IMR-90 (cell line): Measurements from ENCODE around the gene PLA2G4A. TPM values are rescaled to one million over a fixed set of nuclear protein-coding genes. Genes with fewer than 3 reads are reported as not detected.

Experiments used
- ATAC-seq: fragments of 200-7000 bp; cut with Tn5 transposase; 2 replicates; pipeline ENCODE4 v1.9.1; 2020; ENCODE audit warnings: low read depth, mild to moderate bottlenecking, moderate library complexity
- BruUV-seq: library from RNA; stranded (reverse); fragments of 400-500 nt; replicated peaks from 2 replicates; lab custom pipeline; 2021; lab: Mats Ljungman, UMichigan
- CTCF ChIA-PET: fragments of 300-600 bp; formaldehyde crosslinking; extraction: SDS; loops from one replicate; lab custom pipeline; 2021; ENCODE audit warnings: antibody characterized with exemption; lab: Yijun Ruan, JAX
- POLR2A ChIA-PET: fragments of 300-600 bp; sonication (Branson Sonifier 250); formaldehyde crosslinking; loops from one replicate; lab custom pipeline; 2022; ENCODE audit warnings: antibody characterized with exemption; ENCODE audit not compliant: unreplicated experiment; lab: Charles Lee
- DNase-seq: peaks from one replicate; pipeline ENCODE4 v3.0.0; 2013
- H2AFZ ChIP-seq: replicated peaks from 2 replicates; pipeline ENCODE3; 2013; ENCODE audit warnings: low read length, mild to moderate bottlenecking; ENCODE audit not compliant: poor library complexity
- H2AK5ac ChIP-seq: 2 replicates; pipeline ENCODE4 v1.6.1; 2013; ENCODE audit warnings: low read depth, low read length, inconsistent platforms
- H2AK9ac ChIP-seq: replicated peaks from 2 replicates; pipeline ENCODE3; 2013; ENCODE audit warnings: mild to moderate bottlenecking, low read depth, low read length, moderate library complexity; ENCODE audit not compliant: poor library complexity
- H2BK120ac ChIP-seq: 2 replicates; pipeline ENCODE4 v1.6.1; 2013; ENCODE audit warnings: low read depth, low read length, inconsistent platforms
- H2BK15ac ChIP-seq: 3 replicates; pipeline ENCODE4 v1.6.1; 2013; ENCODE audit warnings: low read depth, low read length, inconsistent platforms
- H2BK20ac ChIP-seq: 2 replicates; pipeline ENCODE4 v1.6.1; 2013; ENCODE audit warnings: low read depth, mild to moderate bottlenecking, inconsistent platforms, low read length, moderate library complexity
- H2BK5ac ChIP-seq: 2 replicates; pipeline ENCODE4 v1.6.1; 2013; ENCODE audit warnings: mild to moderate bottlenecking, low read depth, low read length, inconsistent platforms; ENCODE audit not compliant: poor library complexity, severe bottlenecking
- H3K14ac ChIP-seq: replicated peaks from 2 replicates; pipeline ENCODE4 v1.6.1; 2013; ENCODE audit warnings: low read depth, low read length, inconsistent platforms
- H3K18ac ChIP-seq: 2 replicates; pipeline ENCODE4 v1.6.1; 2013; ENCODE audit warnings: low read depth, low read length, control low read depth
- H3K23ac ChIP-seq: 2 replicates; pipeline ENCODE4 v1.6.1; 2013; ENCODE audit warnings: low read depth, low read length, inconsistent platforms
- H3K27ac ChIP-seq: 2 replicates; pipeline ENCODE4 v1.5.1; 2013; ENCODE audit warnings: mild to moderate bottlenecking, control low read depth, low read length; ENCODE audit not compliant: insufficient read depth
- H3K27me3 ChIP-seq: 2 replicates; pipeline ENCODE4 v1.6.1; 2013; ENCODE audit warnings: low read length; ENCODE audit not compliant: control insufficient read depth, insufficient read depth
- H3K36me3 ChIP-seq: 2 replicates; pipeline ENCODE4 v1.6.1; 2013; ENCODE audit warnings: low read length, mixed read lengths; ENCODE audit not compliant: control insufficient read depth, insufficient read depth
- H3K4ac ChIP-seq: 2 replicates; pipeline ENCODE4 v1.6.1; 2013; ENCODE audit warnings: low read depth, low read length, inconsistent platforms
- H3K4me1 ChIP-seq: 2 replicates; pipeline ENCODE4 v1.6.1; 2013; ENCODE audit warnings: low read length, mixed read lengths; ENCODE audit not compliant: control insufficient read depth, insufficient read depth
- H3K4me2 ChIP-seq: 2 replicates; pipeline ENCODE4 v1.6.1; 2013; ENCODE audit warnings: low read depth, mild to moderate bottlenecking, control low read depth, low read length, moderate library complexity
- H3K4me3 ChIP-seq: 2 replicates; pipeline ENCODE4 v1.5.1; 2013; ENCODE audit warnings: low read depth, mild to moderate bottlenecking, control low read depth, low read length, moderate library complexity; ENCODE audit not compliant: insufficient read depth
- H3K56ac ChIP-seq: 2 replicates; pipeline ENCODE4 v1.6.1; 2013; ENCODE audit warnings: low read length, inconsistent platforms; ENCODE audit not compliant: insufficient read depth; ENCODE audit errors: extremely low read depth
- H3K79me1 ChIP-seq, 2 experiments: 2 replicates each; pipeline ENCODE4 v1.6.1; 2013; ENCODE audit warnings: low read length in 2 of 2, inconsistent platforms in 1 of 2, low read depth in 1 of 2
- H3K9ac ChIP-seq: 2 replicates; pipeline ENCODE4 v1.6.1; 2013; ENCODE audit warnings: low read depth, low read length, control low read depth
- H3K9me1 ChIP-seq: 2 replicates; pipeline ENCODE4 v1.6.1; 2013; ENCODE audit warnings: low read length, inconsistent platforms; ENCODE audit not compliant: insufficient read depth
- H3K9me3 ChIP-seq: 2 replicates; pipeline ENCODE4 v1.6.1; 2013; ENCODE audit warnings: low read length; ENCODE audit not compliant: control insufficient read depth, insufficient read depth
- H4K20me1 ChIP-seq: 2 replicates; pipeline ENCODE4 v1.6.1; 2013; ENCODE audit warnings: low read length, inconsistent platforms; ENCODE audit not compliant: insufficient read depth
- H4K5ac ChIP-seq: 2 replicates; pipeline ENCODE4 v1.6.1; 2013; ENCODE audit warnings: mild to moderate bottlenecking, low read depth, low read length, control low read depth
- H4K8ac ChIP-seq, 2 experiments: 2 replicates each; pipeline ENCODE4 v1.6.1; 2013; ENCODE audit warnings: low read depth in 2 of 2, low read length in 2 of 2, control low read depth in 1 of 2, inconsistent platforms in 1 of 2
- H4K91ac ChIP-seq: 2 replicates; pipeline ENCODE4 v1.6.1; 2013; ENCODE audit warnings: low read depth, low read length, inconsistent platforms; ENCODE audit not compliant: insufficient read depth
- BHLHE40 ChIP-seq: fragments of 150-350 bp; IDR thresholded peaks from 2 replicates; pipeline ENCODE4 v1.6.1; 2016; ENCODE audit warnings: mild to moderate bottlenecking, low read depth, low read length
- CEBPB ChIP-seq: IDR thresholded peaks from 2 replicates; pipeline ENCODE4 v1.6.1; 2012; ENCODE audit warnings: low read depth, low read length, improper control_type of control experiment
- CTCF ChIP-seq: conservative IDR thresholded peaks from 2 replicates; pipeline ENCODE4 v1.5.1; 2012; ENCODE audit warnings: mild to moderate bottlenecking, low read depth, low read length, improper control_type of control experiment
- FOS ChIP-seq: fragments of 150-350 bp; IDR thresholded peaks from 2 replicates; pipeline ENCODE4 v1.6.1; 2016; ENCODE audit warnings: low read depth, low read length
- MAZ ChIP-seq: IDR thresholded peaks from 2 replicates; pipeline ENCODE4 v1.6.1; 2012; ENCODE audit warnings: low read depth, mild to moderate bottlenecking, low read length, improper control_type of control experiment, moderate library complexity, borderline replicate concordance
- RAD21 ChIP-seq: IDR thresholded peaks from 2 replicates; pipeline ENCODE4 v1.6.1; 2012; ENCODE audit warnings: low read length, improper control_type of control experiment
- WGBS, 2 experiments: methylation state at CpG; one replicate each; pipeline versions ENCODE4 v1.1.5 to v1.1.7; 2013; ENCODE audit warnings: missing lambda C conversion rate in 2 of 2; ENCODE audit not compliant: insufficient read length in 1 of 2; ENCODE audit errors: extremely low coverage in 2 of 2; 5-methylcytosine and 5-hydroxymethylcytosine counted together
- dilution Hi-C: fragments of 300-500 bp; cut with HindIII; formaldehyde crosslinking; loops from one replicate; pipeline ENCODE4 v1.14.3; 2018; ENCODE audit warnings: low sequenced_read_pairs; ENCODE audit not compliant: unreplicated experiment
- in situ Hi-C: fragments of 300-500 bp; cut with MboI; formaldehyde crosslinking; loops from 3 replicates; pipeline ENCODE4 v1.14.3; 2019; ENCODE audit warnings: low sequenced_read_pairs, inconsistent platforms, mixed read lengths
- intact Hi-C: fragments of 100-400 bp; cut with micrococcal nuclease; formaldehyde crosslinking; loops from 2 replicates; pipeline ENCODE4 v1.10.0; 2022
- polyA plus RNA-seq, 3 experiments: library from polyadenylated mRNA; depleted of rRNA; stranded (reverse); fragments of >200 nt; gene quantifications; 2 replicates each; pipeline ENCODE4 v1.2.3, GENCODE V29; 2012; ENCODE audit warnings: low replicate concordance in 1 of 3
- total RNA-seq: library from RNA; depleted of rRNA; stranded (reverse); fragments of >200 nt; gene quantifications from 2 replicates; pipeline ENCODE4 v1.2.3, GENCODE V29; 2012

PLA2G4A gene
- total and polyA plus RNA-seq, 2 of the 4 experiments (the other 2 are of a cell fraction), result 1.6 to 3.8 TPM

GRCh38 chr1:187001198-187001889 lies 172.6 kb downstream of the PLA2G4A start:
- Histone ChIP-seq H3K27ac (peak overlapping the region; percentile 12), H3K23ac (no peak overlapping the region), H3K4me3 (no peak overlapping the region), H3K56ac (no peak overlapping the region), H3K14ac (no peak overlapping the region), H4K91ac (no peak overlapping the region), H2BK15ac (no peak overlapping the region), H4K8ac (peak overlapping the region in 1 of 2 experiments; percentile 49; a peak in 1 of 4 replicates), H3K4ac (no peak overlapping the region), H3K18ac (peak overlapping the region; percentile 72; the same call in 1 of the 2 replicates), H3K9ac (no peak overlapping the region), H2AK5ac (no peak overlapping the region), H2AK9ac (no peak overlapping the region), H3K4me1 (no peaks in the 10 kb centered on the region; the same call in 1 of the 2 replicates), H3K4me2 (peak overlapping the region; percentile 40; the same call in 1 of the 2 replicates), H3K27me3 (no peaks in the 10 kb centered on the region), H4K5ac (peak overlapping the region; percentile 9; the same call in 1 of the 2 replicates), H3K9me3 (peaks cover 6% of the 10 kb centered on the region), H3K9me1 (no peaks in the 10 kb centered on the region), H3K79me1 (no peaks in the 10 kb centered on the region), H4K20me1 (no peaks in the 10 kb centered on the region), H2BK20ac (no peak overlapping the region), H2BK120ac (0 out of 2 replicates have a peak overlapping the region, but pooled peaks have one; percentile 31), H2AFZ (no peak overlapping the region), H3K36me3 (no peaks in the 10 kb centered on the region), H2BK5ac (peak overlapping the region; percentile 78)
- TF ChIP-seq MAZ, result no peak
- TF ChIP-seq RAD21, result no peak
- TF ChIP-seq BHLHE40, result peak; percentile 51; the same call in 1 of the 2 replicates
- peak; percentile 94 for TF ChIP-seq CEBPB
- TF ChIP-seq CTCF, result no peak
- TF ChIP-seq FOS, result peak; percentile 83
- dilution Hi-C loops (no loop called here), intact Hi-C loops (no loop called here), in situ Hi-C loops (no loop called here)
- POLR2A ChIA-PET, result no interaction called here
- no TSS peak for BruUV-seq
- CTCF ChIA-PET, result no interaction called here
- ATAC-seq, result peak; percentile 84
- DNase-seq, result peak; percentile 91
- 0% methylated on average over 1 of the region's 4 CpGs; no CpG with 5 or more reads in 1 of the 2 experiments for WGBS, 2 experiments
